Measurements from ENCODE around the gene ATF1.

DNA sequence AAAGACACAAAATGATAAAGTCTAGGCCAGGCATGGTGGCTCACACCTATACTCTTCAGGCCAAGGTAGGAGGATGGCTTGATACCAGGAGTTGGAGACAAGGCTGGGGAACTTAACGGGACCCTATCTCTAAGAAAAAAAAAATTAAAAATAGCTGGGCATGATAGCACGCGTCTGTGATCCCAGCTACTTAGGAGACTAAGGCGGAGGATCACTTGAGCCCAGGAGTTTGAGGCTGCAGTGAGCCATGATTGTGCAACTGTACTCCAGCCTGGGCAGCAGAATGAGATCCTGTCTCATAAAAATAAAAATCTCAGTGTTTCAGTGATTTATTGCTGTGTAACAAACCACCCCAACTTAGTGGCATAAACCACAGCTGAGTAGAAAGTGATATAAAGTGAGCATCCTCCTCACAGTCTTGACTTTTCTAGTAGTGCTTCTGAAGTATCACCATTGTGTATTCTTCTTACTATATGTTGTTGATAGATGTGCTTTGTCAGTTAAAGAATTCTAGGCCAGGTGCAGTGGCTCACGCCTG, 10.6 kb upstream of the ATF1 start:
- TF ChIP-seq, protein P1, sequence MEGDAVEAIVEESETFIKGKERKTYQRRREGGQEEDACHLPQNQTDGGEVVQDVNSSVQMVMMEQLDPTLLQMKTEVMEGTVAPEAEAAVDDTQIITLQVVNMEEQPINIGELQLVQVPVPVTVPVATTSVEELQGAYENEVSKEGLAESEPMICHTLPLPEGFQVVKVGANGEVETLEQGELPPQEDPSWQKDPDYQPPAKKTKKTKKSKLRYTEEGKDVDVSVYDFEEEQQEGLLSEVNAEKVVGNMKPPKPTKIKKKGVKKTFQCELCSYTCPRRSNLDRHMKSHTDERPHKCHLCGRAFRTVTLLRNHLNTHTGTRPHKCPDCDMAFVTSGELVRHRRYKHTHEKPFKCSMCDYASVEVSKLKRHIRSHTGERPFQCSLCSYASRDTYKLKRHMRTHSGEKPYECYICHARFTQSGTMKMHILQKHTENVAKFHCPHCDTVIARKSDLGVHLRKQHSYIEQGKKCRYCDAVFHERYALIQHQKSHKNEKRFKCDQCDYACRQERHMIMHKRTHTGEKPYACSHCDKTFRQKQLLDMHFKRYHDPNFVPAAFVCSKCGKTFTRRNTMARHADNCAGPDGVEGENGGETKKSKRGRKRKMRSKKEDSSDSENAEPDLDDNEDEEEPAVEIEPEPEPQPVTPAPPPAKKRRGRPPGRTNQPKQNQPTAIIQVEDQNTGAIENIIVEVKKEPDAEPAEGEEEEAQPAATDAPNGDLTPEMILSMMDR (IDR thresholded peaks at IDR 0.05): no peak
- TF ChIP-seq POLR2AphosphoS5 (IDR thresholded peaks at IDR 0.05) (no peak), POLR2A (IDR thresholded peaks at IDR 0.05; ENCODE audit: low read depth) (no peak), EP300 (IDR thresholded peaks at IDR 0.05) (no peak)
